OCI-LY3 (cell line): Measurements from ENCODE around the gene OPTN.

ENCODE experiments used
- CTCF ChIP-seq: fragments of 200-600, 300-600 bp; sonication (generic); IDR thresholded peaks from 2 replicates; pipeline ENCODE4 v1.5.1; 2014; ENCODE audit warnings: antibody characterized with exemption, low read length, low read depth
- EZH2phosphoT487 ChIP-seq: fragments of 200-600 bp; shearing (Covaris generic); IDR thresholded peaks from 2 replicates; pipeline ENCODE4 v1.6.1; 2018; ENCODE audit warnings: antibody characterized with exemption, mixed run types, low read depth

GRCh38 chr10:13187135-13187534 is 87.2 kb downstream of the OPTN start:
- TF ChIP-seq CTCF: no peak
- no peak for TF ChIP-seq EZH2phosphoT487
